RWPE2 (cell line): ENCODE results near the gene LUZP4.
A peak's percentile ranks its signal among the peaks of the same experiment; 100 is the strongest.
"Not testable (repeated sequence)": the region's sequence is repeated elsewhere in the genome, so short reads cannot be mapped to it uniquely, and the experiment has no call there.

ENCODE experiments used
- ATAC-seq: fragments of 200-7000 bp; cut with Tn5 transposase; 3 replicates; pipeline ENCODE4 v1.9.1; 2021; ENCODE audit warnings: low read depth
- DNase-seq: peaks from one replicate; pipeline ENCODE4 v3.0.0-alpha.2; 2020; ENCODE audit warnings: low spot score
- H3K27ac ChIP-seq: fragments of 450-650 bp; 2 replicates; pipeline ENCODE4 v1.5.1; 2017; ENCODE audit warnings: mild to moderate bottlenecking; ENCODE audit not compliant: poor library complexity, severe bottlenecking
- H3K27me3 ChIP-seq: fragments of 250-450 bp; sonication (Bioruptor Pico); 2 replicates; pipeline ENCODE4 v1.5.1; 2021; ENCODE audit warnings: mild to moderate bottlenecking, moderate library complexity; ENCODE audit not compliant: insufficient read depth, poor library complexity, severe bottlenecking
- H3K36me3 ChIP-seq: fragments of 250-450 bp; sonication (Bioruptor Pico); 2 replicates; pipeline ENCODE4 v1.5.1; 2020; ENCODE audit warnings: low read depth, mild to moderate bottlenecking, moderate library complexity
- H3K4me1 ChIP-seq: fragments of 250-450 bp; sonication (Bioruptor Pico); 2 replicates; pipeline ENCODE4 v1.5.1; 2021; ENCODE audit warnings: mild to moderate bottlenecking, moderate library complexity; ENCODE audit not compliant: insufficient read depth, poor library complexity, severe bottlenecking
- H3K4me3 ChIP-seq: fragments of 250-450 bp; sonication (Bioruptor Pico); 2 replicates; pipeline ENCODE4 v1.5.1; 2021; ENCODE audit warnings: mild to moderate bottlenecking, moderate library complexity; ENCODE audit not compliant: severe bottlenecking
- H3K9me3 ChIP-seq: fragments of 250-450 bp; sonication (Bioruptor Pico); 2 replicates; pipeline ENCODE4 v1.5.1; 2021; ENCODE audit warnings: mild to moderate bottlenecking, moderate library complexity; ENCODE audit not compliant: severe bottlenecking
- CTCF ChIP-seq: fragments of 450-650 bp; IDR thresholded peaks from one replicate; pipeline ENCODE4 v1.5.1; 2017; ENCODE audit warnings: mild to moderate bottlenecking, moderate library complexity; ENCODE audit not compliant: poor library complexity, severe bottlenecking

The LUZP4 gene

GRCh38 chrX:115339441-115340025 is 50.0 kb downstream of the LUZP4 start:
- Histone ChIP-seq H3K4me3 (no peak overlapping the region), H3K27me3 (no peaks in the 10 kb centered on the region), H3K27ac (no peak overlapping the region), H3K36me3 (no peaks in the 10 kb centered on the region), H3K9me3 (no peaks in the 10 kb centered on the region), H3K4me1 (no peaks in the 10 kb centered on the region)
- DNase-seq (no peak), ATAC-seq (no peak)
- TF ChIP-seq CTCF: no peak

- DNase-seq (no peak), ATAC-seq (no peak)
- no peak overlapping the region for H3K27ac ChIP-seq
- no peaks in the 10 kb centered on the region for H3K36me3 ChIP-seq
- H3K4me3 ChIP-seq: no peak overlapping the region
- TF ChIP-seq CTCF: no peak
- H3K4me1 ChIP-seq: peaks cover 10% of the 10 kb centered on the region
- H3K9me3 ChIP-seq: no peaks in the 10 kb centered on the region
- H3K27me3 ChIP-seq: no peaks in the 10 kb centered on the region
Observed at GRCh38 chrX:115341421-115341820, 51.9 kb downstream of the LUZP4 start.

- Histone ChIP-seq H3K4me3 (no peak overlapping the region), H3K9me3 (no peaks in the 10 kb centered on the region), H3K4me1 (peaks cover 10% of the 10 kb centered on the region), H3K27ac (peak overlapping the region; percentile 55), H3K27me3 (no peaks in the 10 kb centered on the region), H3K36me3 (no peaks in the 10 kb centered on the region)
- no peak for TF ChIP-seq CTCF
- ATAC-seq: peak; percentile 96
- peak; percentile 78 for DNase-seq
Observed at GRCh38 chrX:115344885-115345614, 55.5 kb downstream of the LUZP4 start.

- Histone ChIP-seq H3K9me3 (no peaks in the 10 kb centered on the region), H3K36me3 (no peaks in the 10 kb centered on the region), H3K27me3 (no peaks in the 10 kb centered on the region), H3K4me1 (peaks cover 10% of the 10 kb centered on the region), H3K4me3 (no peak overlapping the region), H3K27ac (peak overlapping the region; percentile 55)
- ATAC-seq (no peak), DNase-seq (no peak)
- no peak for TF ChIP-seq CTCF
Observed at GRCh38 chrX:115345615-115346014, 56.1 kb downstream of the LUZP4 start.

GRCh38 chrX:115346738-115347137 is 57.2 kb downstream of the LUZP4 start:
- not testable (repeated sequence) for H3K4me1 ChIP-seq, H3K36me3 ChIP-seq, H3K27me3 ChIP-seq, ATAC-seq, H3K9me3 ChIP-seq, H3K27ac ChIP-seq, DNase-seq, H3K4me3 ChIP-seq
